Vagina (tissue), 2 donors: ENCODE data around the gene TSR1. TPM values are rescaled to one million over a fixed set of nuclear protein-coding genes. Genes with fewer than 3 reads are reported as not detected.

Source experiments
- DNase-seq, 2 donors: peaks; one replicate each; pipeline ENCODE4 v3.0.0-alpha.2; 2017; ENCODE audit errors: extremely low spot score in 2 of 2
- H3K27ac ChIP-seq: fragments of 200-600 bp; sonication (generic); one replicate; pipeline ENCODE4 v1.5.1; 2019
- H3K27me3 ChIP-seq: fragments of 200-600 bp; sonication (generic); one replicate; pipeline ENCODE4 v1.5.1; 2019
- H3K36me3 ChIP-seq, 2 donors: fragments of 200-600 bp; sonication (generic); one replicate each; pipeline ENCODE4 v1.5.1; 2017 to 2019
- H3K4me1 ChIP-seq: fragments of 200-600 bp; sonication (generic); one replicate; pipeline ENCODE4 v1.5.1; 2019
- H3K4me3 ChIP-seq, 2 donors: fragments of 200-600 bp; sonication (generic); 1 replicate in 1 of 2; 2 replicates in 1 of 2; pipeline ENCODE4 v1.5.1; 2016 to 2019
- H3K9me3 ChIP-seq: fragments of 200-600 bp; sonication (generic); one replicate; pipeline ENCODE4 v1.5.1; 2019
- POLR2A ChIP-seq, 2 donors: fragments of 450-650 bp; IDR thresholded peaks; one replicate each; pipeline ENCODE4 v1.6.1; 2017; ENCODE audit warnings: antibody characterized with exemption in 2 of 2, mild to moderate bottlenecking in 2 of 2, moderate library complexity in 2 of 2
- POLR2AphosphoS5 ChIP-seq, 2 donors: sonication (generic); formaldehyde crosslinking; IDR thresholded peaks; one replicate each; pipeline ENCODE4 v1.9.0; 2017; ENCODE audit warnings: antibody characterized with exemption in 2 of 2, mild to moderate bottlenecking in 2 of 2, low read depth in 1 of 2; ENCODE audit not compliant: insufficient read depth in 1 of 2
- intact Hi-C: fragments of 100-400 bp; cut with DNase I; formaldehyde crosslinking; loops from one replicate; pipeline ENCODE4 v1.15.1; 2023
- total RNA-seq: library from RNA; depleted of rRNA; stranded (reverse); fragments of >200 nt; gene quantifications from one replicate; pipeline ENCODE4 v1.2.3, GENCODE V29; 2016
- TF ChIP-seq, protein P1 (sequence below), 3 experiments: fragments of 450-650 bp in 2 of 3; fragments of 200-600 bp in 1 of 3; sonication (generic) in 1 of 3; IDR thresholded peaks; one replicate each; pipeline ENCODE4 v1.5.1; 2017 to 2019; ENCODE audit warnings: antibody characterized with exemption in 3 of 3, mild to moderate bottlenecking in 2 of 3, moderate library complexity in 2 of 3

Gene TSR1
- total RNA-seq, 1 donor from 2014 or later: 17.7 TPM

- H3K36me3 ChIP-seq: peaks cover 0 to 16% of the 10 kb centered on the region in 2 donors
- intact Hi-C loops: no loop called here
- H3K4me3 ChIP-seq: no peak overlapping the region
- H3K27me3 ChIP-seq: no peaks in the 10 kb centered on the region
- H3K4me1 ChIP-seq: peaks cover 10% of the 10 kb centered on the region
- DNase-seq: no peak
- no peak for TF ChIP-seq POLR2A (IDR thresholded peaks at IDR 0.05)
- TF ChIP-seq POLR2AphosphoS5 (IDR thresholded peaks at IDR 0.05; ENCODE audit: insufficient read depth in 1 of 2, low read depth in 1 of 2): no peak
- TF ChIP-seq, protein P1, sequence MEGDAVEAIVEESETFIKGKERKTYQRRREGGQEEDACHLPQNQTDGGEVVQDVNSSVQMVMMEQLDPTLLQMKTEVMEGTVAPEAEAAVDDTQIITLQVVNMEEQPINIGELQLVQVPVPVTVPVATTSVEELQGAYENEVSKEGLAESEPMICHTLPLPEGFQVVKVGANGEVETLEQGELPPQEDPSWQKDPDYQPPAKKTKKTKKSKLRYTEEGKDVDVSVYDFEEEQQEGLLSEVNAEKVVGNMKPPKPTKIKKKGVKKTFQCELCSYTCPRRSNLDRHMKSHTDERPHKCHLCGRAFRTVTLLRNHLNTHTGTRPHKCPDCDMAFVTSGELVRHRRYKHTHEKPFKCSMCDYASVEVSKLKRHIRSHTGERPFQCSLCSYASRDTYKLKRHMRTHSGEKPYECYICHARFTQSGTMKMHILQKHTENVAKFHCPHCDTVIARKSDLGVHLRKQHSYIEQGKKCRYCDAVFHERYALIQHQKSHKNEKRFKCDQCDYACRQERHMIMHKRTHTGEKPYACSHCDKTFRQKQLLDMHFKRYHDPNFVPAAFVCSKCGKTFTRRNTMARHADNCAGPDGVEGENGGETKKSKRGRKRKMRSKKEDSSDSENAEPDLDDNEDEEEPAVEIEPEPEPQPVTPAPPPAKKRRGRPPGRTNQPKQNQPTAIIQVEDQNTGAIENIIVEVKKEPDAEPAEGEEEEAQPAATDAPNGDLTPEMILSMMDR (IDR thresholded peaks at IDR 0.05): no peak
- H3K27ac ChIP-seq: no peak overlapping the region
- no peaks in the 10 kb centered on the region for H3K9me3 ChIP-seq
These were observed 7.2 kb upstream of the TSR1 start for GRCh38 chr17:2343421-2343820.

DNA sequence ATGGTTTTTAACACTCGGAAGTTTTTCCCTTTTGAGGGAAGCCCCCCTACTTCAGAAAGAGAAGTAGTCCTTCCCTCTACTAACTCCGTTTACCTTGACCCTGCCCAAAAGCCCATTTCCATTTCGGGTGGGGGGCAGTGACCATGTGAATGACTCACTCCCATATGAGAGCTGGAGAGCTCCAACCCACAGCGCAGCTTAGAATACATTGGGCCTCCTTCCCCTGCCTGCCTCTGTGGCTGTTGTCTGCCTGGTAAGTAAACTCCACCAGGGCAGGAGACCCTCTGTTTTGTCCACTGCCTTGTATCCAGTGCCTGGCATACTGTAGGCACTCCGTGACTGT lies 2.0 kb upstream of the TSR1 start:
- Histone ChIP-seq H3K9me3 (no peaks in the 10 kb centered on the region), H3K36me3 (peaks cover 0 to 28% of the 10 kb centered on the region in 2 donors), H3K4me3 (peak overlapping the region; percentile 73 to 76), H3K27me3 (no peaks in the 10 kb centered on the region), H3K4me1 (peaks cover 28% of the 10 kb centered on the region), H3K27ac (peak overlapping the region; percentile 94)
- intact Hi-C loops: no loop called here
- DNase-seq: no peak
- no peak for TF ChIP-seq POLR2AphosphoS5 (IDR thresholded peaks at IDR 0.05; ENCODE audit: insufficient read depth in 1 of 2, low read depth in 1 of 2)
- no peak for TF ChIP-seq POLR2A (IDR thresholded peaks at IDR 0.05)
- TF ChIP-seq, protein P1 (IDR thresholded peaks at IDR 0.05): no peak

GRCh38 chr17:2337544-2338314 lies 1.5 kb upstream of the TSR1 start:
- Histone ChIP-seq H3K9me3 (no peaks in the 10 kb centered on the region), H3K4me3 (peak overlapping the region; percentile 73 to 76), H3K27ac (peak overlapping the region; percentile 94), H3K36me3 (peaks cover 0 to 34% of the 10 kb centered on the region in 2 donors), H3K4me1 (peaks cover 28% of the 10 kb centered on the region), H3K27me3 (no peaks in the 10 kb centered on the region)
- no peak for DNase-seq
- intact Hi-C loops: no loop called here
- TF ChIP-seq POLR2A (IDR thresholded peaks at IDR 0.05) (peak in 1 of 2 donors; percentile 10), POLR2AphosphoS5 (IDR thresholded peaks at IDR 0.05; ENCODE audit: insufficient read depth in 1 of 2, low read depth in 1 of 2) (peak in 1 of 2 donors; percentile 29)
- TF ChIP-seq, protein P1 (IDR thresholded peaks at IDR 0.05): no peak

DNA sequence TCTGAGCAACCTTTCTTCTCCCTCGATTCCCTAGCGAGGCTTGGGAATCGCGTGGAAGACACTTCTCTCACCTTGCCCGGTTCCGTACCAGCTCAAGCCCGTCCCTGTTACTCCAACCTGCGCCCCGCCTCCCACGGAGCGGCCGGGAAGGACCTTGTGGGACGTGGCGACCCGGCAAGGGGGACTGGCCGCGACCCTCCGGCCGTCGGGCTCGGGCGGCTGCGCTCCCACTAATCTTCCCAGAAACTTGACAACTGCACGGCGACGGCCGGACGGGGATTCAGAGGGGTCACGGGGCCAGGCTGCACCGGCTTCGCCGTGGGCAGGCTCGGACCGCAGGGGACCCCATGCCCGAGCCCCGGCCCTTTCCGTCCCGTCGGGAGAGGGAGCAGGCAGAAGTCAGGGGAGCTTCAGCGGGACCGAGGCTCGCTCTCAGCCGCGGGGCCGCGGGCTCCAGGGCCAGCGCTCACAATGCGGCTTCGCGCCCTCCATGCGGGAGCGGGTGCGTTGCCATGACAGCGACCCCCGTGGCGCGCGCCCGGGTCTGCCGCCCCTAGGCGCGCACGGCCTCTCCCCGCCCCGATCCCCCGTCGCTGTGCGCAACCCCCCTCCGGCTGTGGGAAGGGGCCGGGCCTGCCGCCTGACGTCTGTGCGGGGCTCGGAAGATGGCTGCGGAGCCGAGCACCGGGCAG lies 741 bp upstream of the TSR1 start, which contains the start of gene SGSM2:
TSS of gene SGSM2 (plus strand) at position 650 of the 692 bp plus-strand sequence. CDS start 188 bp downstream, outside the sequence.
- peak within 1 kb of the TSS; percentile 94 for H3K27ac ChIP-seq
- no peak for DNase-seq
- H3K27me3 ChIP-seq: no peaks in the 10 kb centered on the region
- no peaks in the 10 kb centered on the region for H3K9me3 ChIP-seq
- intact Hi-C loops: no loop called here
- H3K4me1 ChIP-seq: peaks cover 28% of the 10 kb centered on the region
- H3K36me3 ChIP-seq: peaks cover 0 to 37% of the 10 kb centered on the region in 2 donors
- peak within 1 kb of the TSS; percentile 73 to 76 for H3K4me3 ChIP-seq
- TF ChIP-seq, protein P1 (IDR thresholded peaks at IDR 0.05): no peak
- TF ChIP-seq POLR2AphosphoS5 (IDR thresholded peaks at IDR 0.05; ENCODE audit: insufficient read depth in 1 of 2, low read depth in 1 of 2) (no peak), POLR2A (IDR thresholded peaks at IDR 0.05) (no peak)
